ENCODE results near the gene BIN1.

The BIN1 gene

GRCh38 chr2:127075821-127076220 lies 31.1 kb downstream of the BIN1 start:
- no peak for DNase-seq (ENCODE audit: low spot score)

- no peak for DNase-seq (ENCODE audit: low spot score)
These were observed 32.0 kb downstream of the BIN1 start for GRCh38 chr2:127074936-127075335.

- no peak for DNase-seq (ENCODE audit: low spot score)
These were observed 32.6 kb downstream of the BIN1 start for GRCh38 chr2:127074358-127074757.

GRCh38 chr2:127072970-127073369 lies 34.0 kb downstream of the BIN1 start:
- DNase-seq (ENCODE audit: low spot score) = no peak

- no peak for DNase-seq (ENCODE audit: low spot score)
These were observed 34.6 kb downstream of the BIN1 start for GRCh38 chr2:127072396-127072795.

GRCh38 chr2:127071901-127072328 lies 35.0 kb downstream of the BIN1 start:
- no peak for DNase-seq (ENCODE audit: low spot score)

GRCh38 chr2:127070221-127070620 lies 36.7 kb downstream of the BIN1 start:
- DNase-seq (ENCODE audit: low spot score) = no peak

GRCh38 chr2:127069536-127069935 lies 37.4 kb downstream of the BIN1 start:
- no peak for DNase-seq (ENCODE audit: low spot score)

GRCh38 chr2:127069003-127069402 lies 38.0 kb downstream of the BIN1 start:
- no peak for DNase-seq (ENCODE audit: low spot score)

GRCh38 chr2:127068351-127068741 lies 38.6 kb downstream of the BIN1 start:
- DNase-seq (ENCODE audit: low spot score) = no peak

GRCh38 chr2:127067620-127068350 lies 39.2 kb downstream of the BIN1 start:
- peak; percentile 98 for DNase-seq (ENCODE audit: low spot score)

- no peak for DNase-seq (ENCODE audit: low spot score)
These were observed 40.0 kb downstream of the BIN1 start for GRCh38 chr2:127066942-127067341.

GRCh38 chr2:127065940-127066318 lies 41.0 kb downstream of the BIN1 start:
- no peak for DNase-seq (ENCODE audit: low spot score)

GRCh38 chr2:127065299-127065939 lies 41.5 kb downstream of the BIN1 start:
- DNase-seq (ENCODE audit: low spot score) = no peak

- DNase-seq (ENCODE audit: low spot score) = peak; percentile 88
These were observed 42.2 kb downstream of the BIN1 start for GRCh38 chr2:127064642-127065250.

- no peak for DNase-seq (ENCODE audit: low spot score)
These were observed 43.0 kb downstream of the BIN1 start for GRCh38 chr2:127063701-127064590.

GRCh38 chr2:127061375-127062273 lies 45.3 kb downstream of the BIN1 start:
- no peak for DNase-seq (ENCODE audit: low spot score)

- no peak for DNase-seq (ENCODE audit: low spot score)
These were observed 46.5 kb downstream of the BIN1 start for GRCh38 chr2:127060264-127060945.

- no peak for DNase-seq (ENCODE audit: low spot score)
These were observed 47.4 kb downstream of the BIN1 start for GRCh38 chr2:127059559-127059958.

GRCh38 chr2:127058954-127059252 lies 48.1 kb downstream of the BIN1 start:
- no peak for DNase-seq (ENCODE audit: low spot score)

All from HuH-7 (cell line).